ENCODE data around the gene TCP10L. TPM values are rescaled to one million over a fixed set of nuclear protein-coding genes. Genes with fewer than 3 reads are reported as not detected.

TCP10L gene
- total RNA-seq, 1 donor from 2014 or later, result 2.6 TPM

GRCh38 chr21:32592929-32593502 is 7.7 kb upstream of the TCP10L start:
- intact Hi-C loops (cut with DNase I), result no loop called here
- ATAC-seq (no peak), DNase-seq (ENCODE audit: missing footprints) (no peak)

- DNase-seq (ENCODE audit: missing footprints), result no peak
- intact Hi-C loops (cut with DNase I), result no loop called here
- ATAC-seq, result no peak
Measured at GRCh38 chr21:32590130-32590529, 4.8 kb upstream of the TCP10L start.

- DNase-seq (ENCODE audit: missing footprints) (no peak), ATAC-seq (no peak)
- intact Hi-C loops (cut with DNase I), result no loop called here
Measured at GRCh38 chr21:32587651-32588050, 2.3 kb upstream of the TCP10L start.

- DNase-seq (ENCODE audit: missing footprints) (no peak), ATAC-seq (no peak)
- intact Hi-C loops (cut with DNase I), result no loop called here
Measured at GRCh38 chr21:32587120-32587519, 1.8 kb upstream of the TCP10L start.

GRCh38 chr21:32585970-32586369 is 647 bp upstream of the TCP10L start:
- intact Hi-C loops (cut with DNase I), result no loop called here
- ATAC-seq, result no peak
- no peak for DNase-seq (ENCODE audit: missing footprints)

GRCh38 chr21:32584472-32584871 is 851 bp downstream of the TCP10L start:
- no peak for ATAC-seq
- intact Hi-C loops (cut with DNase I), result no loop called here
- DNase-seq (ENCODE audit: missing footprints), result no peak

- intact Hi-C loops (cut with DNase I), result no loop called here
- DNase-seq (ENCODE audit: missing footprints) (no peak), ATAC-seq (no peak)
Measured at GRCh38 chr21:32581732-32582131, 3.6 kb downstream of the TCP10L start.

GRCh38 chr21:32580949-32581348 is 4.4 kb downstream of the TCP10L start:
- intact Hi-C loops (cut with DNase I), result no loop called here
- DNase-seq (ENCODE audit: missing footprints) (no peak), ATAC-seq (no peak)

- intact Hi-C loops (cut with DNase I), result no loop called here
- no peak for DNase-seq (ENCODE audit: missing footprints)
- ATAC-seq, result no peak
Measured at GRCh38 chr21:32578107-32578691, 7.1 kb downstream of the TCP10L start.

GRCh38 chr21:32576011-32576410 is 9.3 kb downstream of the TCP10L start:
- intact Hi-C loops (cut with DNase I), result no loop called here
- DNase-seq (ENCODE audit: missing footprints), result no peak

GRCh38 chr21:32574946-32575925 is 10.1 kb downstream of the TCP10L start:
- intact Hi-C loops (cut with DNase I), result no loop called here
- ATAC-seq, result no peak

More at GRCh38 chr21:32576011-32576410, 9.3 kb downstream of the TCP10L start:
- ATAC-seq, result no peak

GRCh38 chr21:32572574-32573420 is 12.5 kb downstream of the TCP10L start:
- ATAC-seq (no peak), DNase-seq (ENCODE audit: missing footprints) (no peak)
- intact Hi-C loops (cut with DNase I), result no loop called here

More at GRCh38 chr21:32574946-32575925, 10.1 kb downstream of the TCP10L start:
- DNase-seq (ENCODE audit: missing footprints), result no peak

- DNase-seq (ENCODE audit: missing footprints) (no peak), ATAC-seq (no peak)
- intact Hi-C loops (cut with DNase I), result no loop called here
Measured at GRCh38 chr21:32570456-32570855, 14.9 kb downstream of the TCP10L start.

GRCh38 chr21:32569261-32570230 is 15.8 kb downstream of the TCP10L start:
- ATAC-seq (peak; percentile 89), DNase-seq (ENCODE audit: missing footprints) (peak; percentile 83)
- intact Hi-C loops (cut with DNase I), result no loop called here

- intact Hi-C loops (cut with DNase I), result no loop called here
- ATAC-seq (no peak), DNase-seq (ENCODE audit: missing footprints) (no peak)
Measured at GRCh38 chr21:32567626-32568025, 17.7 kb downstream of the TCP10L start.

- ATAC-seq, result no peak
- no peak for DNase-seq (ENCODE audit: missing footprints)
- intact Hi-C loops (cut with DNase I), result no loop called here
Measured at GRCh38 chr21:32566741-32567389, 18.5 kb downstream of the TCP10L start.

GRCh38 chr21:32565856-32566465 is 19.4 kb downstream of the TCP10L start:
- no peak for ATAC-seq
- intact Hi-C loops (cut with DNase I), result no loop called here
- no peak for DNase-seq (ENCODE audit: missing footprints)

Data from Right ventricle myocardium inferior (tissue), 1 donor.